HG03025 (cell line): ENCODE data around the gene AGBL1.
"Not testable (repeated sequence)": the region's sequence is repeated elsewhere in the genome, so short reads cannot be mapped to it uniquely, and the experiment has no call there.

Experiments used
- ATAC-seq: cut with Tn5 transposase; IDR thresholded peaks from one replicate; pipeline ENCODE4 v1.9.1; 2021; ENCODE audit warnings: mild to moderate bottlenecking, moderate library complexity; ENCODE audit not compliant: unreplicated experiment, low FRiP score

AGBL1 gene

GRCh38 chr15:86082619-86083380 is 3.1 kb downstream of the AGBL1 start:
- ATAC-seq = no peak

- ATAC-seq = no peak
Measured at GRCh38 chr15:86087808-86088207, 8.1 kb downstream of the AGBL1 start.

- no peak for ATAC-seq
Measured at GRCh38 chr15:86089422-86089821, 9.8 kb downstream of the AGBL1 start.

DNA sequence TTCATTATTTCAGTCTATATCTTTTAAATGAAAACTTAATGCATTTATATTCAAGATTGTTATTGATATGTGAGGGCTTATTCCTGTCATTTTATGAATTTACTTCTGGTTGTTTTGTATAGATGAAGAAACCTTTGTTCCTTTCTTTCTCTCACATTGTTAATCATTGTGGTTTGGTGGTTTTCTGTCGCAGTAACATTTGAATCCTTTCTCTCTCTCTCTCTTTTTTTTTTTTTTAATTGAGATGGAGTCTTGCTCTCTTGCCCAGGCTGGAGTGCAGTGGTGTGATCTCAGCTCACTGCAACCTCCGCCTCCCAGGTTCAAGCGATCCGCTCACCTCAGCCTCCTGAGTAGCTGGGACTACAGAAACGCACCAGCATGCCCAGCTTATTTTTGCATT is 22.1 kb downstream of the AGBL1 start:
- no peak for ATAC-seq

- ATAC-seq = no peak
Measured at GRCh38 chr15:86103825-86104224, 24.2 kb downstream of the AGBL1 start.

DNA sequence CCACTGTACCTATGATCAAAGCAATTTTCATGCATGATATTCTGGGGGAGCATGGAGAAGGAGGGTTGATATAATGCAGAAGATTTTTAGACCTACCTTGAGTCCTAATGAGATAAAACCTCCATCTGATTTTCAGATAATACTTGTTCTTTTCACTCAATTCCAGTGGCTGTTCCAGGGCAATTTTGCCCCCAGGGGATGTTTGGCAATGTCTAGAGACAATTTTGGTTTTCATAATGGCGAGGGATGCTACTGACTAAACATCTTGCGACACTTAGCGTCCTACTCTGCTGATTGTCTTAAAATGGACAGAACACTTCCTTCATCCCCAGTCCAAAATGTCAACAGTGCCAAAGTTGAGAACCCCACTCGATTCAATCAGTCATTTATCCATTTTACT is 26.6 kb downstream of the AGBL1 start:
- no peak for ATAC-seq

DNA sequence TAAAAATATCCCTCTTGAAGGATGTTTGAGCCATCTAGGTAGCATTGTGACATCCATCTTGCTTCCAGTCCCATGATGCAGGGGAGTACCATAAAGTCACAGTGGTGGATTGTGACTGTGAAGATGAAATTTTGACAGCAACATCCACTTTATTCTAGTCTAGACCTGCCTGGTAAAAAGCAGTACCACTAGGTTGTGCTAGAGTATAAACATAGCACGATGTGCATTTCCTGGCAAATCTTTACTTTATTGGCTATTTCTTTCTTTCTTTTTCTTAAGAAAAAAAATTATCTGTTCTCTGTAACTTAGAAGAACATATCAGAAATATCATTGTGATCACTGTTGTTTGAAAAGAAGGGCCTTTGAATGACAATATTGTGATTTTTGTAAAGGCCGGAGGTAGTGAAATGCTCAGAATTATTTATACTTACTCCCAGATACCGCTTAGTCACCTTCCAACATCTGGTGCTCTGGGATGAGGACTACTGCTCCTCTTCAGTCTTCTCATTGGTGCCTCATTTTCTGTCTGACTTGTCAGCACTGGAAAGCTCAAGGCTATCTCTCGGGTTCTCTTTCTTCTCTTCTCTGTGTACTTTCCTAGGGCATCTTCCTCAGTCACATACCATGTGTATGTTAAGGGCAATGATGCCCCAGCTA is 35.6 kb downstream of the AGBL1 start:
- ATAC-seq = no peak

DNA sequence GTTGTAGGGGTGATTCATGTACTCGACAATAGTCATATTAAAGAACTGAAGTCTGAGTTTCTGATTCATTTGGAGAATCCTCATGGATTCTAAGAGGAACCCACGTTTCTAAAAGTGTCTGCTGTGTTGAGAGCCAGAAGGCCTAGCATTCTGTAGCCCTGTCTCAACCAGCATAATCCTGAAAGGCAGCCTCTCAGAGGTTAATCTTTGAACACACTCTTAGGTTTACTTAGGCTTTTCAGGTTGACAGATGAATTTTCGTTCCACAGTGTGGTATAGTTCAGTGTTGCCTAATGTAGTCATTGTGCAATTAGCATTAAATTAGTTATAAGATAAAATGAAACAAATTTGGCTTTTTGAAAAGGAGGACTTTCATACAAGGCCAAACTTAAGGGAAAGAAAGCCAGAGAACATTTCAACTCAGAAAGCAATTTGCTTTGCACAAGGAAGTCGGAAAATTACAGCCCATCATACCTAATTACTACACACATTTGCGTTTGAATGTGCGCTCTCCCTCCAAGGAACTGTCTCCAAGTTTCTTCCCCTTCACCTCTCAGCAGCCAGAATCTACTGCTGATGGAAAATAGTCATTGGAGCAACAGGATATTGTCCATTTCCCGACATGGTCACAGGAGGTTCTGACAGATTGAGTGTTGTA is 42.0 kb downstream of the AGBL1 start:
- no peak for ATAC-seq

DNA sequence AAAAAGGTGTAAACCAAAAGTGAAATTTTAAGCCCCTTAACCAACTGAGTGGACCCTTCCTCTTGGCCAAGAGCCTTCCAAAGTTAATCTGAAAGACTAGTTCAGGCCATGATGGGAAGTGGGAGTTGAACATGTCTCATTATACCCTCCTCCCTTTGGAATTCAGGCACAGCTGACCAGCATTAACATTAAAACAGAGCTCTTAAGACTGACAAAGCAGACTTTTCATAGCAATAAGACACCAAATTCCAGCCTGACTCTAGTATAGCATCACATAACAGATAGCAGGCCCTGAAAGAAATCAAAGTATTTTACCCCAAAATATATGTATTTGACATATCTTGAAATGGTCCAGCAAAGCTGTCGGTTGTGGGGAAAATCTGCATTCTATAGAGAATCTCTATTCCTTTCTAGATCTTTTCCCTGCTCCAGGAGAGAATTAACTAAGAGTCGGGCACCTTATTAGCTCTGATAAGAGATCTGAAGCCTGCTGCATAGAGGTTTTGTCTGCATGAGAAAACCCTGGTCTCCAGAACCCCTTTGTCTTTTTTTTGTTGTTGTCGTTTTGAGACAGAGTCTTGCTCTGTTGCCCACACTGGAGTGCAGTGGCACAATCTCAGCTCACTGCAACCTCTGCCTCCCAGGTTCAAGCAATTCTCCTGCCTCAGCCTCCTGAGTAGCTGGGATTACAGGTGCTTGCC is 43.2 kb downstream of the AGBL1 start:
- ATAC-seq = not testable (repeated sequence)

DNA sequence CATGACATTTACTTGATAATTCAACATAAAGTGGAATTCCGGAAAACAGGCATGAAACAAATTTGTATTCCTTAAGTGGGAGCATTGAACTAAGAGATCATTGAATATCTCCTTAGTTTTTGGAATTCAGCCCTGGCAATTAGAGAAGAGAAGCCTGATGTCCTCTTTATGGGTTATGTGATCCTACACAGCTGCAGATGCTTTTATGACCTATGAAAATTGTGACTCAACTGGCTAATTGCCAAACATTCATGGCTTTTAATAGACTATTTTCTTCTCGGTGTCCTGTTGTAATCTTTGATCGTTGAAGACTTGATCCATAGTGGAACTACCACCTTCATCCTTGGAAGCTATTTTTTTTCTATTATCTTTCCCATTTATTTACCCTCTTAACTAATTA is 46.1 kb downstream of the AGBL1 start:
- ATAC-seq = no peak

- ATAC-seq = no peak
Measured at GRCh38 chr15:86127547-86127946, 47.9 kb downstream of the AGBL1 start.

- no peak for ATAC-seq
Measured at GRCh38 chr15:86135041-86135440, 55.4 kb downstream of the AGBL1 start.

DNA sequence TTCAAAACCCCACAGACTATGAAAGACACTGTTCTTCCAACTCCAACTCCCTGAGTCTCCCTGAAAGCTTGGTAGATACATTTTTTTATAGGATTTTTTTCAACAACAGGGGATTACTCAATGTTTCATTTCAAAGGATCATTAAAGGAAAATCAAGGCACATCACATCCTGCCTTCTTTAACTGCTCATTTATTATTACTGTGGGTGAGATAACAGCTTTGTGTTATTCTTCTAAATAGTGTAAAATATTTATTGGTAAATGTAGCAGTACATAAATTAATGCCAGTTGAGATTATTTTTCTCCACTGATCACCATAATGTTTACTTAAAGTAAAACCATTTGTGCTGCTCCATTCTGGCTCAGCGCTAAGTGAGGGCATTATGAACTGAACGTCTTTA is 57.2 kb downstream of the AGBL1 start:
- ATAC-seq = no peak

DNA sequence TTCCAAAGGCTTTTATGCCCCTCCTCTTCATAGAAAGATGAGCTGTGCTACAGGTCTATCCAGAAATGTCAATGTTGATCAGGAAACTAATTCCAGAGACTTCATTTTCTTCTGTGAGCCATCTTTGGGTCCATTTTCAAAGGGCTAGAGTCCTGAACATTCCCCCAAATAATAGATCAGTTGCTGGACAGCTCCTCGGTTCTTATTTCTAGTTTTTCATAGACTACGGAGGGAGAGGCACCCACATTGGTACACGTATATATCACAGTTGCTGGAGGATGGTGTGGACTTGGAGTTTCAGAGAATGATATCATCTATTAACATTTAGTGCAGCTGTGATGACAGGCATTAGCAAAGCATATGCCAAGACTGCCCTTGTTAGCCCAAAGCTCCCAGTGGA is 59.1 kb downstream of the AGBL1 start:
- no peak for ATAC-seq

DNA sequence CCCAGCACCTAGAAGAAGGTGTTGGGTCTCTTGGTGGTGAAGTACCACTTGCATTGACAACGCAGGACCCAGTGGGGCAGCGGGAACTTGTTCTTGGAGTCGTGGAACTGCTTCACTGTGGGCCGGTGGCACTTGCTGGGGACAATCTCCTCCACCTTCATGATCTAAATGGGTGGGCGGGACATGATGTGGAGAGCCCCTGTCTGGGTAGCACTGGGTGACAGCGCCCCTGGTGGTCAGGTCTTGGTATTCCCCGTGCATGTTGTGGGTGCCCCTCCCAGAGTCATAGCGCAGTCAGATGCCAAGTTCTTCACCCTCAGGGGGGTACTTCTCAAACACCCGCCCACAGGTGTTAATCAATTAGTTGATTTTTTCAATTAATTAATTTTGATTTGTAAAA is 60.2 kb downstream of the AGBL1 start:
- ATAC-seq = no peak

GRCh38 chr15:86154705-86155104 is 75.0 kb downstream of the AGBL1 start:
- no peak for ATAC-seq

DNA sequence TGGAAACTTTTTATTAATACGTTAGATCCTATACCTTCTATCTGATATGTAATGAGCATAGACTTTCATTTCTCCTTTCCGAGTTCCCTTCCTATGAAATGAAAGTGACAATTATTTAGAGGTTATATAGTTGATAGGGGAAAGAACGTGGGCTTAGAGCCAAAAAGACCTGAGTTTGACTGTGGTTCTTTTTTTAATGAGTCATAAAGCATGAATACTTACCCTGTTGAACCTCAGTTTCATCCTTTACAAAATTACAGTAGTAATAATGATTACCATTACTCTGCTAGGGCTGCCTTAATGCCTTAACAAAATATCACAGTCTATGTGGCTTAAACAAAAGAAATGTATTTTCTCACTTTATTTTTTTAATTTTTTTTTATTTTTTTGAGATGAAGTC is 75.9 kb downstream of the AGBL1 start:
- ATAC-seq = no peak

DNA sequence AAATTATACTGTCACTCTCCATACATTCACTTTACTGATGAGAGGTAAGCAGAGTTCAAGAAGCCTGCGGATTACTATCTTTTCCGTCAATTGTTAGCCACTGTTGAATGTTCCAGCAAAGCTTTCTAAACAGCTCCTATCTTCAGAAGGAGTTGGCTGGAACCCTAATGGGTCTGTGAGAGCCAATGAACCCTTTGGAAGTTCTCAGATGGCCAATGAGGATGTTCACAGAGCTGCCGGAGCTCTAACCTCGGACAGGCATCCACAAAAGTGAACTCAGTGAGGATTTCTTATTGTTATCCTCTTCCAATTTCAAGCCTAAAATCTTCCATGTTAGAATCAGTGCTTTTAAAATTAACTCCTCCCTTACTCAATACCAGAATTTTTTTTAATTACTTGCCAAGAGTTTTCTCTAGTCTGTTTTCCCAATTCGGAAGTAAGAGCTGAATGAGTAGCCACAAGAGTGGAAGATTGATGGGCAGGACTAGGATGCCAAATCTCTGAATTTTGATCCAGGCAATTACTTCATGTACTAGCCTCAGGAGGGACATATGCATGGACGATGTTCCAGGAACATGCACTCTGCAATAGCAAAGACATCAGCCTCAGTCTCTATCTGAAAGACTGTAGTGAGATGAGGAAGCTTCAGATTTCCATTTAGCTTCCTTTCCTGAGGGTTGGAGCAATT is 78.1 kb downstream of the AGBL1 start:
- ATAC-seq = no peak

DNA sequence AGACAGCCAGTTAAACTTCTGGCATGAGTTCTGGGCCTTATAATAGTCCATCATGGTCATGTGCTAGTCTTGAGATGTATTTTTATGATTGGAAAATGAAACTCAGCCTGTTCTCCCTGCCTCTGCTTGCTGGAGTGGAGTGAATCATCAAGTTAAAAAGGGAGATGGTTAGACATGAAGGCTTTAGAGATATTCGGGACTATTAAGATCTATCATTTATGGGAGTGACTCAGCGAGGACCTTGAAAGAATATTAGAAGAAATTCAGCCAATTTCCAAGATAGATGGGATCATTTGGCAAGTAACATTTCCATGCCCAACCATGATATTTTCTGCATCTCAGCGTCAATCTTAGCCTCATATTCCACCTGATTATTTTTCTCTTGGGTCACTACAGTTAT is 79.8 kb downstream of the AGBL1 start:
- no peak for ATAC-seq

DNA sequence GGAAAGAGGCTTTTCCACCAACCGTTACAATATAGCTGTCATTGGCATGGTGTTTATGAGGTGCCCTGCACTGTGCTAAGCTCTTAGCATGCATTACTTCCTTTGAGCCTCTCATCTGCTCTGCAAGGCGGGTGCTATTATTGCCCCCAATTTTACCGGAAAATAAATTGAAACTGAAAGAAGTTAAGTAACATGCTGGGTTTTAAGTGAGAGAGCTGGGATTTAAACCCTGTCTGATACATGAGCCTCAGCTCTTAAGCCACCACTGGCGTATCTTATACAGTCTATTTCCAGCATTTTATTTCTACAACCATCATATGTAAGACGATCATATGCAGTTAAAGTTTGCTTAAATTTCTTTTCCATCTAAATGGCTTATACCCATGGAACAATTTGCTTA is 81.6 kb downstream of the AGBL1 start:
- ATAC-seq = no peak

DNA sequence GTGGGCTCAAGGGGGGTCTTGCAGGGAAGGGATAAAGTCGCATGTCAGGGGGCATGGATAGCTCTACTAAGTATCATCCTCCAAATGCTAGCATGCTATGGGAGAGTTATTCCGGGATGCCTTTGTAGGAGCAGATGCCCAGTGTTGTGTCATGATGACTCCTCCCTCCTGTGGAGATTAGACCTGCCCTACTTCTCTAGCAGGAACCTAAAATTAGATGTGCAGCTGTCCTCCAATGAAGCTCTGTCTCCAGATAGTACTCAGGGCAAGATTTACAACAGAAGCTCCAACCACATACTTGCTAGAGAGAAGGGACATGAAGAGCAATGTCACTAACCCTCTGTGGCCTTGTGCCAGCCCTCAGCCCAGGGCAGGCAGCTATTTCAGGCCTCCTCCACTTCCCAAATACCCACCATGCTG is 82.5 kb downstream of the AGBL1 start:
- ATAC-seq = no peak
